Psoas muscle (tissue), 8 donors: Measurements from ENCODE around the gene TMEM255A. TPM values are rescaled to one million over a fixed set of nuclear protein-coding genes. Genes with fewer than 3 reads are reported as not detected.

Experiments used
- ATAC-seq, 4 donors: fragments of 200-7000 bp; cut with Tn5 transposase; one replicate each; pipeline ENCODE4 v1.9.1; 2020; ENCODE audit warnings: moderate library complexity in 3 of 4, mild to moderate bottlenecking in 2 of 4
- DNase-seq, 2 donors: peaks; one replicate each; pipeline ENCODE4 v3.0.0-alpha.2; 2020
- H3K27ac ChIP-seq: fragments of 200-600 bp; one replicate; pipeline ENCODE4 v1.8.0; 2022
- H3K27me3 ChIP-seq, 3 donors: fragments of 200-600 bp in 1 of 3; one replicate each; pipeline versions ENCODE4 v1.6.1 to v1.8.0; 2013 to 2022; ENCODE audit warnings: low read length in 2 of 3, mild to moderate bottlenecking in 2 of 3, moderate library complexity in 1 of 3; ENCODE audit not compliant: insufficient read depth in 3 of 3
- H3K36me3 ChIP-seq, 2 donors: fragments of 200-600 bp in 1 of 2; one replicate each; pipeline versions ENCODE4 v1.6.1 to v1.8.0; 2013 to 2022; ENCODE audit warnings: low read depth in 1 of 2, mild to moderate bottlenecking in 1 of 2, moderate library complexity in 1 of 2; ENCODE audit not compliant: insufficient read depth in 1 of 2
- H3K4me1 ChIP-seq: fragments of 200-600 bp; one replicate; pipeline ENCODE4 v1.8.0; 2022
- H3K4me3 ChIP-seq: fragments of 200-600 bp; one replicate; pipeline ENCODE4 v1.8.0; 2022; ENCODE audit warnings: mild to moderate bottlenecking
- H3K9me3 ChIP-seq: fragments of 200-600 bp; one replicate; pipeline ENCODE4 v1.8.0; 2022
- CTCF ChIP-seq: fragments of 200-600 bp; IDR thresholded peaks from one replicate; pipeline ENCODE4 v1.8.0; 2022; ENCODE audit warnings: antibody characterized with exemption
- WGBS, 3 donors: extraction: QIAGEN DNeasy Blood & Tissue Kit; methylation state at CpG; one replicate each; pipeline versions ENCODE4 v1.1.6 to v1.1.7; 2013; 5-methylcytosine and 5-hydroxymethylcytosine counted together
- intact Hi-C, 2 donors: fragments of 100-400 bp; cut with DNase I; formaldehyde crosslinking; loops; one replicate each; pipeline versions ENCODE4 v1.11.0 to v1.14.2; 2022
- long read RNA-seq, 2 donors: library from polyadenylated mRNA; unstranded; transcript quantifications; one replicate each; pipeline ENCODE4 v2.0.0, GENCODE V29; 2021
- polyA plus RNA-seq, 3 donors: library from polyadenylated mRNA; stranded (reverse); fragments of 200-250 nt; gene quantifications; one replicate each; pipeline ENCODE4 v1.2.3, GENCODE V29; 2013
- total RNA-seq, 4 donors: library from RNA; stranded (reverse); fragmentation: NEBNext Ultra II Directional in 2 of 4; extraction: Animal tissue kit (Norgen Biotek cat#: 25700) in 2 of 4; gene quantifications; one replicate each; pipeline versions ENCODE4 v1.2.1 to v1.2.4, GENCODE V29; 2021 to 2023
- donor health status: healthy with polysubstance abuse.
- donor health status: DM: no; HTN: no; CAD: no; lungs with moderate emphysema.
- donor health status: Bipolar disorder and iron deficiency.
- donor health status: healthy.
- donor health status: DM: yes; HTN: yes; CAD: no.
- donor health status: DM: no; HTN: no; CAD: no.
- donor health status: DM: no; HTN: no; CAD: no.
- donor health status: DM: yes; HTN: yes; CAD: no.

Gene TMEM255A
- total RNA-seq (1 to 10 TPM in 1 of 4 donors, under 1 TPM in 3; 0.06 to 2.0 (median 0.30) TPM), polyA plus RNA-seq (under 1 TPM; 0.13 to 0.38 (median 0.14) TPM)
- long read RNA-seq, donor 1, result 0 reads
- long read RNA-seq, donor 2, result 0 reads

- intact Hi-C loops, result no loop called here
- Histone ChIP-seq H3K27me3 (peaks cover 0 to 21% (median 3%) of the 10 kb centered on the region in 3 donors), H3K27ac (no peak within 1 kb of the TSS), H3K4me3 (peak within 1 kb of the TSS; percentile 61), H3K36me3 (no peaks in the 10 kb centered on the region), H3K9me3 (no peaks in the 10 kb centered on the region), H3K4me1 (no peaks in the 10 kb centered on the region)
- no peak for TF ChIP-seq CTCF
- ATAC-seq (peak in 2 of 4 donors; percentile 26 to 30), DNase-seq (peak in 1 of 2 donors; percentile 15)
- 2 to 33% (median 2%) methylated on average over 27 to 49 of the region's 49 CpGs for WGBS, 3 donors
These were observed at the start of gene TMEM255A for GRCh38 chrX:120310861-120311726. Gene TMEM255A, minus strand, starts transcription at chrX:120311461. Its CDS starts 152 bp downstream, at chrX:120311309.

- ATAC-seq (no peak), DNase-seq (no peak)
- Histone ChIP-seq H3K27ac (no peak overlapping the region), H3K4me1 (peaks cover 8% of the 10 kb centered on the region), H3K36me3 (no peaks in the 10 kb centered on the region), H3K27me3 (no peaks in the 10 kb centered on the region), H3K4me3 (no peak overlapping the region), H3K9me3 (no peaks in the 10 kb centered on the region)
- TF ChIP-seq CTCF, result no peak
- WGBS, 3 donors, result 54 to 58% (median 54%) methylated on average over 7 of the region's 7 CpGs
- intact Hi-C loops, result no loop called here
These were observed 47.6 kb upstream of the TMEM255A start for GRCh38 chrX:120358737-120359456.

- Histone ChIP-seq H3K4me1 (peaks cover 8% of the 10 kb centered on the region), H3K27me3 (no peaks in the 10 kb centered on the region), H3K9me3 (no peaks in the 10 kb centered on the region), H3K36me3 (no peaks in the 10 kb centered on the region), H3K27ac (peak overlapping the region; percentile 8), H3K4me3 (no peak overlapping the region)
- no peak for DNase-seq
- TF ChIP-seq CTCF, result no peak
- ATAC-seq, result peak in 3 of 4 donors; percentile 30 to 62 (median 45)
- WGBS, 3 donors, result 39 to 41% (median 40%) methylated on average over 2 of the region's 2 CpGs
- intact Hi-C loops, result no loop called here
These were observed 45.9 kb upstream of the TMEM255A start for GRCh38 chrX:120357186-120357585.

GRCh38 chrX:120356084-120356483 is 44.8 kb upstream of the TMEM255A start:
- no peak for TF ChIP-seq CTCF
- intact Hi-C loops, result no loop called here
- Histone ChIP-seq H3K4me1 (peaks cover 8% of the 10 kb centered on the region), H3K9me3 (no peaks in the 10 kb centered on the region), H3K27me3 (no peaks in the 10 kb centered on the region), H3K27ac (no peak overlapping the region), H3K36me3 (no peaks in the 10 kb centered on the region), H3K4me3 (no peak overlapping the region)
- 48 to 69% (median 66%) methylated on average over 3 of the region's 3 CpGs for WGBS, 3 donors
- no peak for ATAC-seq
- no peak for DNase-seq
